PC-3 (cell line): ENCODE measurements around the gene KRT15. TPM values are rescaled to one million over a fixed set of nuclear protein-coding genes. Genes with fewer than 3 reads are reported as not detected.
A peak's percentile ranks its signal among the peaks of the same experiment; 100 is the strongest.

Experiments
- ATAC-seq: fragments of 200-7000 bp; cut with Tn5 transposase; 2 replicates; pipeline ENCODE4 v1.9.1; 2020; ENCODE audit warnings: mild to moderate bottlenecking, moderate library complexity
- BruUV-seq: library from RNA; stranded (reverse); fragments of 400-500 nt; replicated peaks from 2 replicates; lab custom pipeline; 2021; lab: Mats Ljungman, UMichigan
- CTCF ChIA-PET: fragments of 300-600 bp; sonication (Branson Sonifier 250); formaldehyde crosslinking; loops from one replicate; lab custom pipeline; 2022; ENCODE audit warnings: antibody characterized with exemption; lab: Charles Lee
- POLR2A ChIA-PET: fragments of 300-600 bp; sonication (Branson Sonifier 250); formaldehyde crosslinking; loops from one replicate; lab custom pipeline; 2022; ENCODE audit warnings: antibody characterized with exemption; ENCODE audit not compliant: unreplicated experiment; lab: Charles Lee
- DNase-seq: peaks from one replicate; pipeline ENCODE4 v3.0.0-alpha.2; 2015
- H2AFZ ChIP-seq: fragments of 300-600 bp; sonication (generic); 2 replicates; pipeline ENCODE4 v1.6.0; 2016; ENCODE audit warnings: antibody characterized with exemption, low read length
- H3F3A ChIP-seq: fragments of 300-600 bp; sonication (generic); one replicate; pipeline ENCODE4 v1.6.0; 2017; ENCODE audit warnings: antibody characterized with exemption, low read length, control low read depth, mild to moderate bottlenecking; ENCODE audit not compliant: unreplicated experiment
- H3K27ac ChIP-seq: fragments of 300-600 bp; sonication (generic); 2 replicates; pipeline ENCODE4 v1.5.1; 2016; ENCODE audit warnings: mild to moderate bottlenecking, low read length
- H3K27me3 ChIP-seq: fragments of 300-600 bp; sonication (generic); 2 replicates; pipeline ENCODE4 v1.6.1; 2016; ENCODE audit warnings: low read length, mixed read lengths
- H3K36me3 ChIP-seq: fragments of 300-600 bp; sonication (generic); 2 replicates; pipeline ENCODE4 v1.6.1; 2016; ENCODE audit warnings: low read depth, mixed run types, low read length, mixed read lengths
- H3K4me1 ChIP-seq: fragments of 300-600 bp; sonication (generic); 2 replicates; pipeline ENCODE4 v1.5.1; 2016; ENCODE audit warnings: low read length; ENCODE audit not compliant: insufficient read depth
- H3K4me2 ChIP-seq: fragments of 300-600 bp; sonication (generic); 2 replicates; pipeline ENCODE4 v1.6.0; 2016; ENCODE audit warnings: low read length
- H3K4me3 ChIP-seq: fragments of 300-600 bp; sonication (generic); 2 replicates; pipeline ENCODE4 v1.5.1; 2016; ENCODE audit warnings: mild to moderate bottlenecking, low read length, mixed read lengths
- H3K79me2 ChIP-seq: fragments of 300-600 bp; sonication (generic); 2 replicates; pipeline ENCODE4 v1.6.1; 2017; ENCODE audit warnings: low read length, mixed read lengths
- H3K9ac ChIP-seq: fragments of 300-600 bp; sonication (generic); 2 replicates; pipeline ENCODE4 v1.6.0; 2016; ENCODE audit warnings: mild to moderate bottlenecking, low read length
- H3K9me2 ChIP-seq: fragments of 300-600 bp; sonication (generic); replicated peaks from 2 replicates; pipeline ENCODE4 v1.6.1; 2016; ENCODE audit warnings: mixed run types, low read length, mixed read lengths
- H3K9me3 ChIP-seq: fragments of 300-600 bp; sonication (generic); 2 replicates; pipeline ENCODE4 v1.6.1; 2016; ENCODE audit warnings: low read length, mixed read lengths
- H4K20me1 ChIP-seq: fragments of 300-600 bp; sonication (generic); 2 replicates; pipeline ENCODE4 v1.6.1; 2016; ENCODE audit warnings: low read length, mixed read lengths
- EZH2 ChIP-seq: fragments of 300-600 bp; sonication (generic); IDR thresholded peaks from one replicate; pipeline ENCODE4 v1.6.1; 2017; ENCODE audit warnings: antibody characterized with exemption, mild to moderate bottlenecking, low read length; ENCODE audit not compliant: unreplicated experiment
- EZH2phosphoT487 ChIP-seq: fragments of 300-600 bp; sonication (generic); IDR thresholded peaks from 2 replicates; pipeline ENCODE4 v1.6.1; 2018; ENCODE audit warnings: mild to moderate bottlenecking, antibody characterized with exemption, low read length, borderline replicate concordance
- intact Hi-C: fragments of 100-400 bp; cut with micrococcal nuclease; formaldehyde crosslinking; loops from 2 replicates; pipeline ENCODE4 v1.9.0; 2023
- total RNA-seq: library from RNA; depleted of rRNA; stranded (reverse); fragments of >200 nt; gene quantifications from 2 replicates; pipeline ENCODE4 v1.2.3, GENCODE V29; 2014
- TF ChIP-seq, protein P1 (sequence below): fragments of 300-600 bp; sonication (generic); conservative IDR thresholded peaks from 2 replicates; pipeline ENCODE4 v1.5.1; 2017; ENCODE audit warnings: antibody characterized with exemption, low read depth, mild to moderate bottlenecking, low read length

The KRT15 gene
- total RNA-seq, 1 experiment from 2014 or later, result 121 TPM

DNA sequence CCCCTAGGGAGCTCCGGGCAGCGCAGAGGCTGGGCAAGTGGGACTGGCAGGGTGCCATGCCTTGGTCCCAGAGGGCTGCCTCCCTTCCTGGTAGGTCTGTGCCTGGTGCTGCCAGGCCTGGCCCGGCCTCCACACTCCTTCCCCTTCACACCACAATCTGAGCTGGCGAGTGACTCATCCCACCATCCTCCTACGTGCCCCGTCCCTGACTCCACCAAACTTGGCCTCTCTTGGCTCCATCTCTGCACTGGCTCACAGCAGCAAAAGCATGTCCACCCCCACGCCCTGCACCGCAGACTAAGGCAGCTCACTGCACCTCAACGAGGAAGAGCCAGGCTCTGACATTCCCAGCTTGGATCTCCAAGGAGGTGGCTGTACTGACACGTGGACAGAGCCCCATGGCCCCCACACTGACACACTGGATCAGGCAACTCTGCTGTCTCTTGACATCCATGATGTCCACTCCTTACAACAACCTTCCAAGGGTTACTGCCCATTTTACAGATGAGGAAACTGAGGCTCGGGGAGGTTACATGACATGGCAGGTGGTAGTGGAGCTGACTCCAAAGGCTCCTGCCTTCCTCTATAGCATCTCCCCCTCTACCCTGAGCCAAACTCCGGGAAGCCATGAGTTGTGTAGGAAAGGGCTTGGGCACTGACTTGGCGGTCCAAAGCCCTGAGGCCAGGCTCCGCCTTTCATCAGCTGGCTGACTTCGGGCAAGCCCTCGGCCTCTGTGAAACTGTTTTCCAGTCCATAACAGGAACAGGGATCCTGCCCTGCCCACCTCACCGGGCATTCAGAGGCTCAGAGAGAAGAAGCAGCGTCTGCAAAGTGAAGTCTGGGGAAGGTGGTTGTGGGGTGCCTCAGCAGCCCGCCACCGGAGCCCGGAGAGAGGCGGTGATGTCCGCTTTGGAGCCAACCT, 29.5 kb upstream of the KRT15 start:
- Histone ChIP-seq H4K20me1 (no peaks in the 10 kb centered on the region), H3K4me1 (peaks cover 50% of the 10 kb centered on the region), H3K9me3 (no peaks in the 10 kb centered on the region), H3K9ac (peak overlapping the region; percentile 91), H3K36me3 (no peaks in the 10 kb centered on the region), H3K9me2 (no peaks in the 10 kb centered on the region), H2AFZ (peak overlapping the region; percentile 49), H3F3A (no peaks in the 10 kb centered on the region), H3K27ac (peak overlapping the region; percentile 98), H3K4me2 (peak overlapping the region; percentile 66), H3K79me2 (no peaks in the 10 kb centered on the region), H3K27me3 (no peaks in the 10 kb centered on the region), H3K4me3 (peak overlapping the region; percentile 50)
- ATAC-seq, result peak; percentile 79
- DNase-seq, result peak; percentile 95
- intact Hi-C loops, result loop anchor here (1.0 to 10.0 kb wide), 5 partner anchors 18 to 743 kb away; no protein-coding TSS in a partner anchor
- TF ChIP-seq, protein P1, sequence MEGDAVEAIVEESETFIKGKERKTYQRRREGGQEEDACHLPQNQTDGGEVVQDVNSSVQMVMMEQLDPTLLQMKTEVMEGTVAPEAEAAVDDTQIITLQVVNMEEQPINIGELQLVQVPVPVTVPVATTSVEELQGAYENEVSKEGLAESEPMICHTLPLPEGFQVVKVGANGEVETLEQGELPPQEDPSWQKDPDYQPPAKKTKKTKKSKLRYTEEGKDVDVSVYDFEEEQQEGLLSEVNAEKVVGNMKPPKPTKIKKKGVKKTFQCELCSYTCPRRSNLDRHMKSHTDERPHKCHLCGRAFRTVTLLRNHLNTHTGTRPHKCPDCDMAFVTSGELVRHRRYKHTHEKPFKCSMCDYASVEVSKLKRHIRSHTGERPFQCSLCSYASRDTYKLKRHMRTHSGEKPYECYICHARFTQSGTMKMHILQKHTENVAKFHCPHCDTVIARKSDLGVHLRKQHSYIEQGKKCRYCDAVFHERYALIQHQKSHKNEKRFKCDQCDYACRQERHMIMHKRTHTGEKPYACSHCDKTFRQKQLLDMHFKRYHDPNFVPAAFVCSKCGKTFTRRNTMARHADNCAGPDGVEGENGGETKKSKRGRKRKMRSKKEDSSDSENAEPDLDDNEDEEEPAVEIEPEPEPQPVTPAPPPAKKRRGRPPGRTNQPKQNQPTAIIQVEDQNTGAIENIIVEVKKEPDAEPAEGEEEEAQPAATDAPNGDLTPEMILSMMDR, result no peak
- TF ChIP-seq EZH2phosphoT487 (no peak), EZH2 (no peak)
- ChIA-PET CTCF (interaction anchor here (0.5 to 2.7 kb wide), 23 partner anchors 12 to 744 kb away, joined by 3 to 38 read pairs (median 5); partner anchors contain the start of genes EIF1, KRT15 and KRT19), POLR2A (interaction anchor here (0.6 to 2.1 kb wide), 4 partner anchors 20 to 1620 kb away, joined by 4 to 23 read pairs (median 12); partner anchors contain the start of gene KRT19)
- BruUV-seq, result TSS peak; percentile 91

DNA sequence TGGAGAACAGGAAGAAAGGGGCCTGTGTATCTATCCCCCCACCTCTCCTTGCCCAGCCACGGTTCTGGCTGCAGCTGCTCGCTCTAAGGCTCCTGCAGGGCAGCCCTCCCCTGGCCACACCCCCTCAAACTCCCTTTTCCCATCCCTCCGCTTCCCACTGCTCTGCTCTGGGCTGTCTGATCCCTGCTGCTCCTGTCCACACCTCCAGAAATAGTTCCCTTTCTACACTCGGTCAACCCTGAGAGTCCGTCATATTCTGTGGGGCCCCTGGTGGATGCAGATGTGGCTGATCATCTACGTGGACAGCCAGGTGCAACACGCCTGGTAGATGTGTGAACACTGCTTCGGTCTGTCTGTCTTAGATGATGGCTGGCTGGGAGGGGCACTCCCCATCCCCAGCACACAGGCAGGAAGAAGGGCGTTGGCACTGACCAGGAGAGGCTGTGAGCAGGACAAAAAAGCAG, 28.7 kb upstream of the KRT15 start:
- no peaks in the 10 kb centered on the region for H4K20me1 ChIP-seq
- peaks cover 50% of the 10 kb centered on the region for H3K4me1 ChIP-seq
- ChIA-PET POLR2A (interaction anchor here (0.6 to 2.1 kb wide), 5 partner anchors 19 to 1620 kb away, joined by 4 to 23 read pairs (median 9); partner anchors contain the start of gene KRT19), CTCF (interaction anchor here (0.5 to 2.7 kb wide), 6 partner anchors 19 to 635 kb away, joined by 4 to 38 read pairs (median 16); partner anchors contain the start of gene KRT19)
- peak overlapping the region; percentile 98 for H3K27ac ChIP-seq
- intact Hi-C loops, result loop anchor here (5.0 to 10.0 kb wide), 2 partner anchors 225 to 743 kb away; no protein-coding TSS in a partner anchor
- no peak for TF ChIP-seq EZH2
- TF ChIP-seq, protein P1, result no peak
- TF ChIP-seq EZH2phosphoT487, result no peak
- H3K9ac ChIP-seq, result peak overlapping the region; percentile 91
- H3K27me3 ChIP-seq, result no peaks in the 10 kb centered on the region
- H2AFZ ChIP-seq, result peak overlapping the region; percentile 49; the same call in 1 of the 2 replicates
- no peaks in the 10 kb centered on the region for H3F3A ChIP-seq
- ATAC-seq, result peak; percentile 46
- H3K36me3 ChIP-seq, result no peaks in the 10 kb centered on the region
- peak overlapping the region; percentile 66 for H3K4me2 ChIP-seq
- H3K4me3 ChIP-seq, result peak overlapping the region; percentile 36
- no peaks in the 10 kb centered on the region for H3K9me3 ChIP-seq
- no peaks in the 10 kb centered on the region for H3K9me2 ChIP-seq
- DNase-seq, result peak; percentile 50
- no peaks in the 10 kb centered on the region for H3K79me2 ChIP-seq
- BruUV-seq, result no TSS peak
